Measurements from ENCODE around the gene VPS36. TPM values are rescaled to one million over a fixed set of nuclear protein-coding genes. Genes with fewer than 3 reads are reported as not detected.

VPS36 gene
- total RNA-seq, 1 experiment from 2014 or later, result 19.2 TPM

DNA sequence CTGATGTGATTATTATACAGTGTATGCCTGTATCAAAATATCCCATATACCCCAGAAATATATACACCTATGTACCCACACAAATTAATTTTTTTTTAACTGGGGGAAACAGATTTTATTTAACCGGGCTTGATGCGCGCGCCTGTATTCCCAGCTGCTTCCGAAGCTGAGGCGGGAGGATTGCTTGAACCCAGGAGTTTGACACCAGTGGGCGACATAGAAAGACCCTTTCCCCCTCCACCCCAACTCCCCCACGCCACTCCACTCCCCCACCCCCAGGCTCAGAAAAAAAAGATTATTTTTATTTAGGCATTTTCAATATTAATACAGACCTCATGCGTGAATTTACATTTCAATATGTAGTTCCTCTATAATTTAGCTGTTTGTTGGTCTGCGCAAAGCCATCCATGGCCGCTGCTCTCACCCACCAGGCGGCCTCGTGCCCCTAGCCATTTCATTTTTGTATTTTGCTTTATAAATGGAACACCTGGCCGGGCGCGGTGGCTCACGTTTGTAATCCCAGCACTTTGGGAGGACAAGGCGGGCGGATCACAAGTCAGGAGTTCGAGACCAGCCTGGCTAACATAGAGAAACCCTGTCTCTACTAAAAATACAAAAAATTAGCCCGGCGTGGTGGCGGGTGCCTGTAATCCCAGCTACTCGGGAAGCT, 836 bp upstream of the VPS36 start:
- CTCF ChIA-PET, result interaction anchor here (0.6 to 2.4 kb wide), 56 partner anchors 10 to 1065 kb away, joined by 3 to 43 read pairs (median 4); partner anchors contain the start of genes ALG11, NEK5, SUGT1 and THSD1

DNA sequence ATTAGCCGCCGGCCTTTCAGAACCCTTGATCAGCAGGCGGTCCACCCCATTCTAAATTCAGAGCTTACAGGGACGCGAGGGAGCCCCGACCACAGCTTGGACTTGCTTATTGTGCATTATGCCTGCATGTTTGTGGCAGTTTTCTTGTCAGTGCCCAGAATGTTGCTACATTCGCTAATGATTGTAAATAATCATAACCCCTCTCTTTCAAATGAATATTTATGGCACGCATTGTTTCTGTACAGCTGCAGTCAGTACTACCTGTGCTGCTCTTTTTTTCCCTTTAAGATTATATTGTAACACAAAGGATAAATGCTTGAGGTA, 321 bp upstream of the VPS36 start:
- Mint-ChIP-seq H3K27ac (no peak overlapping the region), H3K9me3 (no peaks in the 10 kb centered on the region), H3K4me1 (peaks cover 21% of the 10 kb centered on the region), H3K4me3 (peak overlapping the region; percentile 69), H3K27me3 (ENCODE audit: low read depth) (no peaks in the 10 kb centered on the region; the same call in 1 of the 2 replicates), H3K36me3 (no peaks in the 10 kb centered on the region)
- CTCF ChIA-PET, result interaction anchor here (0.6 to 2.4 kb wide), 57 partner anchors 9 to 1065 kb away, joined by 3 to 43 read pairs (median 4); partner anchors contain the start of genes ALG11, NEK5, SUGT1 and THSD1
- POLR2A ChIA-PET, result interaction anchor here (0.5 to 1.4 kb wide), 5 partner anchors 43 to 322 kb away, joined by 3 to 5 read pairs (median 4); partner anchors contain the start of gene NEK5
- DNase-seq (ENCODE audit: low spot score) (no peak), ATAC-seq (no peak)
- TF ChIP-seq ATF1 (CRISPR knock-in tag; IDR thresholded peaks at IDR 0.05), result no peak
- TF ChIP-seq, protein P1, sequence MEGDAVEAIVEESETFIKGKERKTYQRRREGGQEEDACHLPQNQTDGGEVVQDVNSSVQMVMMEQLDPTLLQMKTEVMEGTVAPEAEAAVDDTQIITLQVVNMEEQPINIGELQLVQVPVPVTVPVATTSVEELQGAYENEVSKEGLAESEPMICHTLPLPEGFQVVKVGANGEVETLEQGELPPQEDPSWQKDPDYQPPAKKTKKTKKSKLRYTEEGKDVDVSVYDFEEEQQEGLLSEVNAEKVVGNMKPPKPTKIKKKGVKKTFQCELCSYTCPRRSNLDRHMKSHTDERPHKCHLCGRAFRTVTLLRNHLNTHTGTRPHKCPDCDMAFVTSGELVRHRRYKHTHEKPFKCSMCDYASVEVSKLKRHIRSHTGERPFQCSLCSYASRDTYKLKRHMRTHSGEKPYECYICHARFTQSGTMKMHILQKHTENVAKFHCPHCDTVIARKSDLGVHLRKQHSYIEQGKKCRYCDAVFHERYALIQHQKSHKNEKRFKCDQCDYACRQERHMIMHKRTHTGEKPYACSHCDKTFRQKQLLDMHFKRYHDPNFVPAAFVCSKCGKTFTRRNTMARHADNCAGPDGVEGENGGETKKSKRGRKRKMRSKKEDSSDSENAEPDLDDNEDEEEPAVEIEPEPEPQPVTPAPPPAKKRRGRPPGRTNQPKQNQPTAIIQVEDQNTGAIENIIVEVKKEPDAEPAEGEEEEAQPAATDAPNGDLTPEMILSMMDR (IDR thresholded peaks at IDR 0.05), result peak; percentile 16; the same call in 1 of the 2 replicates

More for the DNA sequence above, 836 bp upstream of the VPS36 start:
- no peak for ATAC-seq
- DNase-seq (ENCODE audit: low spot score), result no peak
- no peaks in the 10 kb centered on the region for H3K9me3 Mint-ChIP-seq
- POLR2A ChIA-PET, result interaction anchor here (0.5 to 1.4 kb wide), 5 partner anchors 90 to 448 kb away, joined by 3 to 5 read pairs (median 4); partner anchors contain the start of gene NEK5
- no peaks in the 10 kb centered on the region; the same call in 1 of the 2 replicates for H3K27me3 Mint-ChIP-seq (ENCODE audit: low read depth)
- H3K4me3 Mint-ChIP-seq, result peak overlapping the region; percentile 69
- no peak overlapping the region for H3K27ac Mint-ChIP-seq
- peaks cover 4% of the 10 kb centered on the region for H3K36me3 Mint-ChIP-seq
- TF ChIP-seq, protein P2, sequence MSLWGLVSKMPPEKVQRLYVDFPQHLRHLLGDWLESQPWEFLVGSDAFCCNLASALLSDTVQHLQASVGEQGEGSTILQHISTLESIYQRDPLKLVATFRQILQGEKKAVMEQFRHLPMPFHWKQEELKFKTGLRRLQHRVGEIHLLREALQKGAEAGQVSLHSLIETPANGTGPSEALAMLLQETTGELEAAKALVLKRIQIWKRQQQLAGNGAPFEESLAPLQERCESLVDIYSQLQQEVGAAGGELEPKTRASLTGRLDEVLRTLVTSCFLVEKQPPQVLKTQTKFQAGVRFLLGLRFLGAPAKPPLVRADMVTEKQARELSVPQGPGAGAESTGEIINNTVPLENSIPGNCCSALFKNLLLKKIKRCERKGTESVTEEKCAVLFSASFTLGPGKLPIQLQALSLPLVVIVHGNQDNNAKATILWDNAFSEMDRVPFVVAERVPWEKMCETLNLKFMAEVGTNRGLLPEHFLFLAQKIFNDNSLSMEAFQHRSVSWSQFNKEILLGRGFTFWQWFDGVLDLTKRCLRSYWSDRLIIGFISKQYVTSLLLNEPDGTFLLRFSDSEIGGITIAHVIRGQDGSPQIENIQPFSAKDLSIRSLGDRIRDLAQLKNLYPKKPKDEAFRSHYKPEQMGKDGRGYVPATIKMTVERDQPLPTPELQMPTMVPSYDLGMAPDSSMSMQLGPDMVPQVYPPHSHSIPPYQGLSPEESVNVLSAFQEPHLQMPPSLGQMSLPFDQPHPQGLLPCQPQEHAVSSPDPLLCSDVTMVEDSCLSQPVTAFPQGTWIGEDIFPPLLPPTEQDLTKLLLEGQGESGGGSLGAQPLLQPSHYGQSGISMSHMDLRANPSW (CRISPR knock-in tag; conservative IDR thresholded peaks at IDR 0.05; ENCODE audit: low read depth), result no peak
- no peak for TF ChIP-seq RELA (CRISPR knock-in tag; IDR thresholded peaks at IDR 0.05; ENCODE audit: borderline replicate concordance)
- TF ChIP-seq ATF1 (CRISPR knock-in tag; IDR thresholded peaks at IDR 0.05), result no peak
- H3K4me1 Mint-ChIP-seq, result peaks cover 24% of the 10 kb centered on the region

DNA sequence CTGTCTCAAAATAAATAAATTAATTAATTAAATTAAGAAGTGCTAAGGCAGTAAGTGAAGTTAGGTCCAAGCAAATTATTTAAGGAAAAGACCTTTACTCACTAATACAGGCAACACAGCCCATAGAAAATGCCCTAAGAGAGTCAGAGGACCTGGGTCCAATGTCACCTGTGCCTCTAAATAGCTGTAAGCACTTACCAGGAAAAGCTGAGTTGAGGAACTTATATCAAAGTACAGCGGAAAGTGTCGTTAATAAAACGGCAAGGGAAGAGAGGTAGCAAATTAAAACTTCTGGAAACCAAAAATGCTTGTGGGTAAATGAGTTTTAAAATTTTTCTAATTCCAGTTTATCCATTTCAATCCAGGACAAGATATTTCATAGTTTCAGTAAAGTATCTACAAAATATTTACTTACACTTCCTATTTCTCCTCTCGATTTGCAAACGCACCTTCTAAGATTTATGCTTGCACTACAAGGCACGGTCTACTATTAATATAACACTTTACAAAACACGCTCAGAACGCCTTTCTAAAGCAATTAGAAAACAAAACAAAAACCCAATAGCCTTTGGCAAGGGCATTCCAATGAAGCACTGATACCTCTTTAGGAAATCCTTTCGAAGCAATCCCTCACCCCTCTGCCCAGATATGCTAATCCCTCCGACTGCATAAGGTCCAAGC, 963 bp downstream of the VPS36 start:
- no peaks in the 10 kb centered on the region for H3K9me3 Mint-ChIP-seq
- peaks cover 20% of the 10 kb centered on the region for H3K4me1 Mint-ChIP-seq
- H3K4me3 Mint-ChIP-seq, result peak overlapping the region; percentile 94
- ChIA-PET CTCF (interaction anchor here (0.8 to 2.4 kb wide), 16 partner anchors 10 to 402 kb away, joined by 3 to 43 read pairs (median 5); partner anchors contain the start of genes NEK5 and THSD1), POLR2A (interaction anchor here (0.6 to 1.4 kb wide), 6 partner anchors 9 to 321 kb away, joined by 3 to 6 read pairs (median 4); partner anchors contain the start of genes NEK5 and SUGT1)
- no peaks in the 10 kb centered on the region; the same call in 1 of the 2 replicates for H3K27me3 Mint-ChIP-seq (ENCODE audit: low read depth)
- H3K27ac Mint-ChIP-seq, result peak overlapping the region; percentile 85
- H3K36me3 Mint-ChIP-seq, result no peaks in the 10 kb centered on the region
- DNase-seq (ENCODE audit: low spot score), result no peak
- ATAC-seq, result no peak
- TF ChIP-seq, protein P1 (IDR thresholded peaks at IDR 0.05), result no peak
- TF ChIP-seq ZNF232 (CRISPR knock-in tag; IDR thresholded peaks at IDR 0.05), result no peak
- TF ChIP-seq, protein P3, sequence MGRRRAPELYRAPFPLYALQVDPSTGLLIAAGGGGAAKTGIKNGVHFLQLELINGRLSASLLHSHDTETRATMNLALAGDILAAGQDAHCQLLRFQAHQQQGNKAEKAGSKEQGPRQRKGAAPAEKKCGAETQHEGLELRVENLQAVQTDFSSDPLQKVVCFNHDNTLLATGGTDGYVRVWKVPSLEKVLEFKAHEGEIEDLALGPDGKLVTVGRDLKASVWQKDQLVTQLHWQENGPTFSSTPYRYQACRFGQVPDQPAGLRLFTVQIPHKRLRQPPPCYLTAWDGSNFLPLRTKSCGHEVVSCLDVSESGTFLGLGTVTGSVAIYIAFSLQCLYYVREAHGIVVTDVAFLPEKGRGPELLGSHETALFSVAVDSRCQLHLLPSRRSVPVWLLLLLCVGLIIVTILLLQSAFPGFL (CRISPR knock-in tag; IDR thresholded peaks at IDR 0.05; ENCODE audit: borderline replicate concordance), result no peak
- no peak for TF ChIP-seq ZNF317 (CRISPR knock-in tag; IDR thresholded peaks at IDR 0.05; ENCODE audit: borderline replicate concordance, low read depth)
- no peak for TF ChIP-seq ZNF219 (CRISPR knock-in tag; IDR thresholded peaks at IDR 0.05; ENCODE audit: borderline replicate concordance)
- TF ChIP-seq, protein P4, sequence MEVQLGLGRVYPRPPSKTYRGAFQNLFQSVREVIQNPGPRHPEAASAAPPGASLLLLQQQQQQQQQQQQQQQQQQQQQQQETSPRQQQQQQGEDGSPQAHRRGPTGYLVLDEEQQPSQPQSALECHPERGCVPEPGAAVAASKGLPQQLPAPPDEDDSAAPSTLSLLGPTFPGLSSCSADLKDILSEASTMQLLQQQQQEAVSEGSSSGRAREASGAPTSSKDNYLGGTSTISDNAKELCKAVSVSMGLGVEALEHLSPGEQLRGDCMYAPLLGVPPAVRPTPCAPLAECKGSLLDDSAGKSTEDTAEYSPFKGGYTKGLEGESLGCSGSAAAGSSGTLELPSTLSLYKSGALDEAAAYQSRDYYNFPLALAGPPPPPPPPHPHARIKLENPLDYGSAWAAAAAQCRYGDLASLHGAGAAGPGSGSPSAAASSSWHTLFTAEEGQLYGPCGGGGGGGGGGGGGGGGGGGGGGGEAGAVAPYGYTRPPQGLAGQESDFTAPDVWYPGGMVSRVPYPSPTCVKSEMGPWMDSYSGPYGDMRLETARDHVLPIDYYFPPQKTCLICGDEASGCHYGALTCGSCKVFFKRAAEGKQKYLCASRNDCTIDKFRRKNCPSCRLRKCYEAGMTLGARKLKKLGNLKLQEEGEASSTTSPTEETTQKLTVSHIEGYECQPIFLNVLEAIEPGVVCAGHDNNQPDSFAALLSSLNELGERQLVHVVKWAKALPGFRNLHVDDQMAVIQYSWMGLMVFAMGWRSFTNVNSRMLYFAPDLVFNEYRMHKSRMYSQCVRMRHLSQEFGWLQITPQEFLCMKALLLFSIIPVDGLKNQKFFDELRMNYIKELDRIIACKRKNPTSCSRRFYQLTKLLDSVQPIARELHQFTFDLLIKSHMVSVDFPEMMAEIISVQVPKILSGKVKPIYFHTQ (CRISPR knock-in tag; IDR thresholded peaks at IDR 0.05), result no peak
- no peak for TF ChIP-seq TP53 (CRISPR knock-in tag; IDR thresholded peaks at IDR 0.05)
- no peak for TF ChIP-seq CREM (CRISPR knock-in tag; IDR thresholded peaks at IDR 0.05)
- TF ChIP-seq, protein P5, sequence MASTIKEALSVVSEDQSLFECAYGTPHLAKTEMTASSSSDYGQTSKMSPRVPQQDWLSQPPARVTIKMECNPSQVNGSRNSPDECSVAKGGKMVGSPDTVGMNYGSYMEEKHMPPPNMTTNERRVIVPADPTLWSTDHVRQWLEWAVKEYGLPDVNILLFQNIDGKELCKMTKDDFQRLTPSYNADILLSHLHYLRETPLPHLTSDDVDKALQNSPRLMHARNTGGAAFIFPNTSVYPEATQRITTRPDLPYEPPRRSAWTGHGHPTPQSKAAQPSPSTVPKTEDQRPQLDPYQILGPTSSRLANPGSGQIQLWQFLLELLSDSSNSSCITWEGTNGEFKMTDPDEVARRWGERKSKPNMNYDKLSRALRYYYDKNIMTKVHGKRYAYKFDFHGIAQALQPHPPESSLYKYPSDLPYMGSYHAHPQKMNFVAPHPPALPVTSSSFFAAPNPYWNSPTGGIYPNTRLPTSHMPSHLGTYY (CRISPR knock-in tag; IDR thresholded peaks at IDR 0.05), result no peak
- TF ChIP-seq SP1 (CRISPR knock-in tag; conservative IDR thresholded peaks at IDR 0.05), result no peak
- no peak for TF ChIP-seq OVOL2 (CRISPR knock-in tag; IDR thresholded peaks at IDR 0.05; ENCODE audit: borderline replicate concordance)
- TF ChIP-seq SOX15 (CRISPR knock-in tag; IDR thresholded peaks at IDR 0.05), result no peak
- no peak for TF ChIP-seq TEAD1 (CRISPR knock-in tag; IDR thresholded peaks at IDR 0.05)

All from WTC11 (cell line).